Tibial nerve (tissue), 4 donors: ENCODE data around the gene SIVA1. TPM values are rescaled to one million over a fixed set of nuclear protein-coding genes. Genes with fewer than 3 reads are reported as not detected.

ENCODE experiments used
- DNase-seq, 2 donors: peaks; one replicate each; pipeline ENCODE4 v3.0.0-alpha.2; 2019; ENCODE audit warnings: low spot score in 2 of 2
- H3K27ac ChIP-seq, 4 donors: fragments of 200-600 bp; sonication (generic) in 3 of 4; one replicate each; pipeline ENCODE4 v1.5.1; 2017 to 2019; ENCODE audit warnings: mild to moderate bottlenecking in 1 of 4
- H3K27me3 ChIP-seq, 2 donors: fragments of 200-600 bp; sonication (generic) in 1 of 2; one replicate each; pipeline versions ENCODE4 v1.5.1 to v1.6.0; 2017 to 2019
- H3K36me3 ChIP-seq, 3 donors: fragments of 200-600 bp; sonication (generic); one replicate each; pipeline ENCODE4 v1.5.1; 2018 to 2019
- H3K4me1 ChIP-seq, 4 donors: fragments of 200-600 bp; sonication (generic) in 3 of 4; one replicate each; pipeline ENCODE4 v1.5.1; 2017 to 2019
- H3K4me3 ChIP-seq, 4 donors: fragments of 200-600 bp; sonication (generic) in 3 of 4; one replicate each; pipeline ENCODE4 v1.5.1; 2017 to 2019; ENCODE audit warnings: mild to moderate bottlenecking in 1 of 4, moderate library complexity in 1 of 4
- H3K9me3 ChIP-seq, 4 donors: fragments of 200-600 bp; sonication (generic) in 3 of 4; one replicate each; pipeline ENCODE4 v1.5.1; 2017 to 2019
- CTCF ChIP-seq, 5 experiments: fragments of 200-600 bp in 3 of 5; fragments of 450-650 bp in 2 of 5; sonication (generic) in 3 of 5; IDR thresholded peaks; one replicate each; pipeline ENCODE4 v1.5.1; 2016 to 2019; ENCODE audit warnings: antibody characterized with exemption in 5 of 5, mild to moderate bottlenecking in 3 of 5, moderate library complexity in 2 of 5
- EP300 ChIP-seq, 2 donors: sonication (generic); formaldehyde crosslinking; IDR thresholded peaks; one replicate each; pipeline ENCODE4 v1.6.1; 2017; ENCODE audit warnings: antibody characterized with exemption in 2 of 2, mild to moderate bottlenecking in 1 of 2
- POLR2A ChIP-seq, 2 donors: fragments of 450-650 bp; IDR thresholded peaks; one replicate each; pipeline ENCODE4 v1.6.1; 2017; ENCODE audit warnings: antibody characterized with exemption in 2 of 2, mild to moderate bottlenecking in 2 of 2, moderate library complexity in 2 of 2
- WGBS, 2 donors: methylation state at CpG; one replicate each; pipeline ENCODE4 v1.1.5; 2018; 5-methylcytosine and 5-hydroxymethylcytosine counted together
- total RNA-seq, 4 donors: library from RNA; depleted of rRNA; stranded (reverse); fragments of >200 nt; gene quantifications; one replicate each; pipeline ENCODE4 v1.1.0, GENCODE V29; 2016

SIVA1 gene
- total RNA-seq, 4 donors from 2014 or later = 260 to 422 (median 378) TPM

DNA sequence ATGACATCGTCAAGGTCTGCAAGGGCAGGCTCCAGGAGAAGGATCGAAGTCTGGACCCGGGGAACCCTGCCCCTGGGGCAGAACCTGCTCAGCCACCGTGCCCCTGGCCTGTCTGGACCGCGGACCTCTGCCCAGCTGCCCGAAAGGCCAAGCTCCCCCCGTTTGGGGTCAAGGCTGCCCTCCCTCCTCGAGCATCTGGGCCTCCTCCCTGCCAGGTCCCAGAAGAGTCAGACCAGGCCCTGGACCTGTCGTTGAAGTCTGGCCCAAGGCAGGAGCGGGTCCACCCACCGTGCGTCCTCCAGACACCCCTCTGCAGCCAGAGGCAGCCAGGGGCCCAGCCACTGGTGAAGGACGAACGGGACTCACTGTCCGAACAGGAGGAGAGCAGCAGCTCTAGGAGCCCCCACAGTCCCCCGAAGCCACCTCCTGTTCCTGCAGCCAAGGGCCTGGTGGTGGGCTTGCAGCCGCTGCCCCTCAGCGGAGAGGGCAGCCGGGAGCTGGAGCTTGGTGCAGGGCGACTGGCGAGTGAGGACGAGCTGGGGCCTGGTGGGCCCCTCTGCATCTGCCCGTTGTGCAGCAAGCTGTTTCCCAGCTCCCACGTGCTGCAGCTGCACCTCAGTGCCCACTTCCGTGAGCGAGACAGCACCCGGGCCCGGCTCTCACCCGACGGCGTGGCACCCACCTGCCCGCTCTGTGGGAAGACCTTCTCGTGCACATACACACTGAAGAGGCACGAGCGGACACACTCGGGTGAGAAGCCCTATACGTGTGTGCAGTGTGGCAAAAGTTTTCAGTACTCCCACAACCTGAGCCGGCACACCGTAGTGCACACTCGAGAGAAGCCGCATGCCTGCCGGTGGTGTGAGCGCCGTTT lies 48.8 kb downstream of the SIVA1 start:
- H3K9me3 ChIP-seq = no peaks in the 10 kb centered on the region
- WGBS, 2 donors = 76 to 79% methylated on average over 37 to 41 of the region's 45 CpGs
- no peak for TF ChIP-seq CTCF (IDR thresholded peaks at IDR 0.05)
- TF ChIP-seq POLR2A (IDR thresholded peaks at IDR 0.05) = no peak
- TF ChIP-seq EP300 (IDR thresholded peaks at IDR 0.05) = no peak
- peaks cover 0 to 81% (median 15%) of the 10 kb centered on the region in 4 donors for H3K4me1 ChIP-seq
- peak overlapping the region; percentile 74 to 93 (median 76) for H3K4me3 ChIP-seq
- H3K36me3 ChIP-seq = peaks cover 0 to 5% (median 0%) of the 10 kb centered on the region in 3 donors
- H3K27me3 ChIP-seq = no peaks in the 10 kb centered on the region
- DNase-seq = no peak
- peak overlapping the region; percentile 62 to 92 (median 82) for H3K27ac ChIP-seq

DNA sequence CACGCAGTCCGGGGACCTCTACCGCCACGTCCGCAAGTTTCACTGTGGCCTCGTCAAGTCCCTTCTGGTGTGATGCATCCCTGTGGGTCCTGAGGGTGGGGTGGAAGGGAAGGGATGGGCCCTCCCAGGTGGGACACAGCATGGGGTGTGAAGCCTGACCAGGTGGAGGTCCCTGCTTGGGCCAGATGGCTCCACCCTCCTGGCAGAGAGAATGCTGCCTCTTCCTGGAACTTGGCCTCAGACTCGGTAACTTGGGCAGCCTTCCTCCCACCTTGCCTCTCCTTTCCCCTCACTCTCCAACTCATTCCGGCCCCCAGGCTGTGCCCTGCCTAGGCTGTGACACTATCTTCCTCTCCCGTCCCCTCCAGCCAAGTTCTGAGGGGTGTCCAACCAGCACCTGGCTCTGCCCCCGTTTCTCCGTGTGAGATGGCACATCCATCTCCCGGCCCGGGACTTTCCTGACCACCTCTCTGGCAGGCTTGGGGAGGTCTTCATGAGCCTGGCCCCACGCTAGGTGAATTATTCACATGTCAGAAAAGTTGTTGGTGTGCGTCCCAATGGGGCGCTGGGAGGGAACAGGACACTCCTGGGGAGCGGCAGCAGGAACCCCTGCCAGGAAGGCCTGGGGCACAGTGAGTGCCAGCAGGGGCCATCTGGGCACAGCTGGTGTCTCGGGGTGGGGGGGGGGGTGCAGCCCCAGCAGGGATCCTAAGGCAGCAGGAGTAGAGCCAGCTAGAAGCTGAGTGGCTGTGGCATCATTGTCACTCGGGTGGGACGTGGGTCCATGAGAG lies 49.6 kb downstream of the SIVA1 start:
- 89 to 96% methylated on average over 18 to 20 of the region's 20 CpGs for WGBS, 2 donors
- no peak for DNase-seq
- Histone ChIP-seq H3K27me3 (no peaks in the 10 kb centered on the region), H3K4me3 (no peak overlapping the region), H3K27ac (no peak overlapping the region), H3K4me1 (peaks cover 0 to 72% (median 14%) of the 10 kb centered on the region in 4 donors), H3K36me3 (peaks cover 0 to 5% (median 0%) of the 10 kb centered on the region in 3 donors), H3K9me3 (no peaks in the 10 kb centered on the region)
- no peak for TF ChIP-seq POLR2A (IDR thresholded peaks at IDR 0.05)
- TF ChIP-seq CTCF (IDR thresholded peaks at IDR 0.05) = no peak

- peaks cover 0 to 64% (median 12%) of the 10 kb centered on the region in 4 donors for H3K4me1 ChIP-seq
- TF ChIP-seq CTCF (IDR thresholded peaks at IDR 0.05) (no peak), EP300 (IDR thresholded peaks at IDR 0.05) (no peak), POLR2A (IDR thresholded peaks at IDR 0.05) (no peak)
- 83 to 100% methylated on average over 2 to 16 of the region's 19 CpGs for WGBS, 2 donors
- H3K9me3 ChIP-seq = no peaks in the 10 kb centered on the region
- DNase-seq = no peak
- no peak overlapping the region for H3K4me3 ChIP-seq
- H3K36me3 ChIP-seq = peaks cover 0 to 5% (median 0%) of the 10 kb centered on the region in 3 donors
- H3K27me3 ChIP-seq = no peaks in the 10 kb centered on the region
- no peak overlapping the region for H3K27ac ChIP-seq
Observed at GRCh38 chr14:104803280-104803911, 50.4 kb downstream of the SIVA1 start.

GRCh38 chr14:104803912-104804410 lies 51.0 kb downstream of the SIVA1 start:
- WGBS, 2 donors = 74 to 83% methylated on average over 5 to 13 of the region's 15 CpGs
- H3K4me1 ChIP-seq = peaks cover 0 to 61% (median 12%) of the 10 kb centered on the region in 4 donors
- no peak for TF ChIP-seq POLR2A (IDR thresholded peaks at IDR 0.05)
- TF ChIP-seq CTCF (IDR thresholded peaks at IDR 0.05) = no peak
- TF ChIP-seq EP300 (IDR thresholded peaks at IDR 0.05) = no peak

More at GRCh38 chr14:104803912-104804410, 51.0 kb downstream of the SIVA1 start:
- H3K4me3 ChIP-seq = no peak overlapping the region
- no peaks in the 10 kb centered on the region for H3K27me3 ChIP-seq
- no peak for DNase-seq
- no peak overlapping the region for H3K27ac ChIP-seq
- H3K36me3 ChIP-seq = peaks cover 0 to 5% (median 0%) of the 10 kb centered on the region in 3 donors
- H3K9me3 ChIP-seq = no peaks in the 10 kb centered on the region
